HCT116 (cell line): ENCODE measurements around the gene FXYD4. TPM values are rescaled to one million over a fixed set of nuclear protein-coding genes. Genes with fewer than 3 reads are reported as not detected.

Experiments used
- ATAC-seq: fragments of 200-7000 bp; cut with Tn5 transposase; 2 replicates; pipeline ENCODE4 v1.9.1; 2020; ENCODE audit warnings: mild to moderate bottlenecking, moderate library complexity
- BruUV-seq: library from RNA; stranded (reverse); fragments of 400-500 nt; replicated peaks from 2 replicates; lab custom pipeline; 2021; lab: Mats Ljungman, UMichigan
- CTCF ChIA-PET: fragments of 300-600 bp; sonication (Branson Sonifier 250); formaldehyde crosslinking; loops from one replicate; lab custom pipeline; 2021; ENCODE audit warnings: antibody characterized with exemption; lab: Charles Lee
- POLR2A ChIA-PET: fragments of 300-600, 350-600 bp; sonication (Branson Sonifier 250); formaldehyde crosslinking; loops from one replicate; lab custom pipeline; 2021; ENCODE audit warnings: antibody characterized with exemption; lab: Charles Lee
- RAD21 ChIA-PET, 2 experiments: fragments of 300-600 bp; sonication (Branson Sonifier 250); formaldehyde crosslinking; loops; one replicate each; lab custom pipeline; 2023; ENCODE audit warnings: low total read pairs in 2 of 2; ENCODE audit not compliant: uncharacterized antibody in 2 of 2, unreplicated experiment in 2 of 2, low non-redundant PET in 1 of 2; lab: Charles Lee
- DNase-seq: peaks from one replicate; pipeline ENCODE4 v3.0.0-alpha.2; 2010; ENCODE audit warnings: low read depth, low spot score
- H2AFZ ChIP-seq: fragments of 200-600 bp; shearing (Covaris generic), sonication (generic); 2 replicates; pipeline ENCODE4 v1.6.1; 2017; ENCODE audit warnings: low read depth, mixed run types, mixed read lengths, antibody characterized with exemption, low read length; ENCODE audit not compliant: poor library complexity, severe bottlenecking
- H3K27ac ChIP-seq: 2 replicates; pipeline ENCODE4 v1.5.1; 2012; ENCODE audit warnings: low read depth, low read length
- H3K27me3 ChIP-seq: fragments of 200-600 bp; sonication (generic); 2 replicates; pipeline ENCODE4 v1.6.1; 2016; ENCODE audit warnings: mixed run types, low read length, mixed read lengths; ENCODE audit not compliant: insufficient read depth
- H3K36me3 ChIP-seq, 2 experiments: fragments of 200-500 bp in 1 of 2; fragments of 200-600 bp in 1 of 2; sonication (Bioruptor generic) in 1 of 2; sonication (generic) in 1 of 2; 2 replicates each; pipeline versions ENCODE4 v1.5.1 to v1.6.1; 2014 to 2016; ENCODE audit warnings: low read length in 2 of 2, inconsistent platforms in 1 of 2, mixed read lengths in 1 of 2, mixed run types in 1 of 2; ENCODE audit not compliant: insufficient read depth in 2 of 2, control insufficient read depth in 1 of 2
- H3K4me1 ChIP-seq, 2 experiments: fragments of 200-600 bp in 1 of 2; sonication (generic) in 1 of 2; 2 replicates each; pipeline versions ENCODE4 v1.5.1 to v1.6.1; 2012 to 2017; ENCODE audit warnings: low read length in 2 of 2, inconsistent platforms in 1 of 2, mild to moderate bottlenecking in 1 of 2, mixed read lengths in 1 of 2, mixed run types in 1 of 2, moderate library complexity in 1 of 2; ENCODE audit not compliant: insufficient read depth in 2 of 2, control insufficient read depth in 1 of 2
- H3K4me2 ChIP-seq: fragments of 200-600 bp; sonication (generic); 2 replicates; pipeline ENCODE4 v1.6.1; 2017; ENCODE audit warnings: mixed run types, low read length, mixed read lengths
- H3K4me3 ChIP-seq, 2 experiments: fragments of 200-600 bp in 1 of 2; sonication (generic) in 1 of 2; replicated peaks in 1 of 2; 2 replicates each; pipeline ENCODE4 v1.5.1; 2011 to 2016; ENCODE audit warnings: low read length in 2 of 2, control low read depth in 1 of 2, low read depth in 1 of 2, mild to moderate bottlenecking in 1 of 2, mixed read lengths in 1 of 2, mixed run types in 1 of 2
- H3K79me2 ChIP-seq: fragments of 200-600 bp; sonication (generic); 2 replicates; pipeline ENCODE4 v1.6.1; 2017; ENCODE audit warnings: mild to moderate bottlenecking, mixed run types, low read length, moderate library complexity, mixed read lengths; ENCODE audit not compliant: insufficient read depth
- H3K9ac ChIP-seq: fragments of 200-600 bp; sonication (generic); 2 replicates; pipeline ENCODE4 v1.6.1; 2016; ENCODE audit warnings: low read length, mixed read lengths
- H3K9me2 ChIP-seq: fragments of 200-600 bp; sonication (generic), shearing (Covaris generic); 2 replicates; pipeline ENCODE4 v1.6.1; 2017; ENCODE audit warnings: mixed run types, mild to moderate bottlenecking, moderate library complexity; ENCODE audit not compliant: insufficient read depth
- H3K9me3 ChIP-seq, 2 experiments: fragments of 200-500 bp in 1 of 2; fragments of 200-600 bp in 1 of 2; sonication (Bioruptor generic) in 1 of 2; sonication (generic) in 1 of 2; 2 replicates each; pipeline ENCODE4 v1.6.1; 2014 to 2017; ENCODE audit warnings: low read length in 2 of 2, mixed read lengths in 2 of 2, inconsistent platforms in 1 of 2, low read depth in 1 of 2, mild to moderate bottlenecking in 1 of 2, mixed run types in 1 of 2, moderate library complexity in 1 of 2; ENCODE audit not compliant: control insufficient read depth in 1 of 2, insufficient read depth in 1 of 2
- H4K20me1 ChIP-seq: fragments of 200-600 bp; sonication (generic), shearing (Covaris generic); 2 replicates; pipeline ENCODE4 v1.6.1; 2017; ENCODE audit warnings: mixed run types, mild to moderate bottlenecking, moderate library complexity; ENCODE audit not compliant: insufficient read depth
- CBX3 ChIP-seq: IDR thresholded peaks from 2 replicates; pipeline ENCODE4 v1.6.1; 2012; ENCODE audit warnings: low read depth
- CEBPB ChIP-seq: IDR thresholded peaks from 2 replicates; pipeline ENCODE4 v1.6.1; 2012; ENCODE audit warnings: low read depth
- EGR1 ChIP-seq: IDR thresholded peaks from 2 replicates; pipeline ENCODE4 v1.6.1; 2012; ENCODE audit warnings: low read depth
- EZH2 ChIP-seq: fragments of 200-600 bp; sonication (generic); IDR thresholded peaks from 2 replicates; pipeline ENCODE4 v1.6.1; 2017; ENCODE audit warnings: antibody characterized with exemption, mixed run types
- EZH2phosphoT487 ChIP-seq: fragments of 200-600 bp; IDR thresholded peaks from 2 replicates; pipeline ENCODE4 v1.6.1; 2018; ENCODE audit warnings: antibody characterized with exemption, borderline replicate concordance
- JUND ChIP-seq: IDR thresholded peaks from 2 replicates; pipeline ENCODE4 v1.6.1; 2012
- MAX ChIP-seq: IDR thresholded peaks from 2 replicates; pipeline ENCODE4 v1.6.1; 2012
- POLR2A ChIP-seq: IDR thresholded peaks from 2 replicates; pipeline ENCODE4 v1.7.0; 2011; ENCODE audit warnings: borderline replicate concordance; ENCODE audit not compliant: insufficient read depth, insufficient read length; ENCODE audit errors: extremely low read depth
- POLR2AphosphoS5 ChIP-seq: IDR thresholded peaks from 2 replicates; pipeline ENCODE4 v1.6.1; 2011; ENCODE audit warnings: mild to moderate bottlenecking, low read depth, low read length, moderate library complexity
- RAD21 ChIP-seq: IDR thresholded peaks from 2 replicates; pipeline ENCODE4 v1.6.1; 2012; ENCODE audit warnings: low read depth, mild to moderate bottlenecking
- REST ChIP-seq: IDR thresholded peaks from 2 replicates; pipeline ENCODE4 v1.6.1; 2012; ENCODE audit warnings: low read depth
- SIN3A ChIP-seq: IDR thresholded peaks from 2 replicates; pipeline ENCODE4 v1.6.1; 2012; ENCODE audit warnings: low read depth
- TCF7L2 ChIP-seq: IDR thresholded peaks from 2 replicates; pipeline ENCODE4 v1.7.0; 2011; ENCODE audit warnings: borderline replicate concordance, inconsistent platforms; ENCODE audit not compliant: insufficient read depth, insufficient read length; ENCODE audit errors: extremely low read depth
- YY1 ChIP-seq: IDR thresholded peaks from 2 replicates; pipeline ENCODE4 v1.6.1; 2011; ENCODE audit warnings: low read length, low read depth, moderate library complexity, mild to moderate bottlenecking; ENCODE audit not compliant: insufficient replicate concordance; ENCODE audit errors: extremely low read depth
- ZFX ChIP-seq: fragments of 450-650 bp; IDR thresholded peaks from 2 replicates; pipeline ENCODE4 v1.6.1; 2017
- intact Hi-C: fragments of 100-400 bp; cut with micrococcal nuclease; formaldehyde crosslinking; loops from 2 replicates; pipeline ENCODE4 v1.10.0; 2022
- total RNA-seq: library from RNA; stranded (reverse); gene quantifications from one replicate; pipeline ENCODE4 v1.2.1, GENCODE V29; 2021; ENCODE audit not compliant: unreplicated experiment
- TF ChIP-seq, protein P1 (sequence below): IDR thresholded peaks from 2 replicates; pipeline ENCODE4 v1.6.1; 2012

FXYD4 gene
- total RNA-seq, 1 experiment from 2014 or later = 0.71 TPM

GRCh38 chr10:43419997-43420368, 48.5 kb downstream of the FXYD4 start (continued):
- TF ChIP-seq REST = no peak
- TF ChIP-seq MAX = no peak
- TF ChIP-seq, protein P1, sequence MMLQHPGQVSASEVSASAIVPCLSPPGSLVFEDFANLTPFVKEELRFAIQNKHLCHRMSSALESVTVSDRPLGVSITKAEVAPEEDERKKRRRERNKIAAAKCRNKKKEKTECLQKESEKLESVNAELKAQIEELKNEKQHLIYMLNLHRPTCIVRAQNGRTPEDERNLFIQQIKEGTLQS = no peak
- TF ChIP-seq SIN3A = no peak
- TF ChIP-seq POLR2AphosphoS5 = no peak
- no peak for TF ChIP-seq CBX3
- TF ChIP-seq EZH2phosphoT487 = no peak
- TF ChIP-seq YY1 = no peak

GRCh38 chr10:43420369-43421200, 49.1 kb downstream of the FXYD4 start:
- intact Hi-C loops = no loop called here
- Histone ChIP-seq H3K9me2 (no peaks in the 10 kb centered on the region), H3K79me2 (no peaks in the 10 kb centered on the region), H3K9ac (peak overlapping the region; percentile 69), H3K4me2 (peak overlapping the region; percentile 76), H3K27me3 (no peaks in the 10 kb centered on the region), H3K4me1 (peaks cover 31 to 44% of the 10 kb centered on the region in 2 experiments), H3K36me3 (no peaks in the 10 kb centered on the region), H3K9me3 (no peaks in the 10 kb centered on the region), H4K20me1 (no peaks in the 10 kb centered on the region), H2AFZ (no peak overlapping the region), H3K4me3 (peak overlapping the region; percentile 41 to 55), H3K27ac (peak overlapping the region; percentile 90)
- ATAC-seq (peak; percentile 85), DNase-seq (no peak)
- TF ChIP-seq ZFX (peak; percentile 48; the same call in 1 of the 2 replicates), JUND (no peak), EZH2 (no peak), RAD21 (no peak), TCF7L2 (no peak), CEBPB (peak; percentile 78), POLR2A (peak; percentile 56), EGR1 (no peak), POLR2AphosphoS5 (peak; percentile 70), MAX (peak; percentile 76), CBX3 (0 out of 2 replicates have a peak, but pooled peaks have one; percentile 25)
- BruUV-seq = no TSS peak
- ChIA-PET POLR2A (interaction anchor here (1.2 kb wide), 1 partner anchor 15 kb away, joined by 4 read pairs; no protein-coding TSS in a partner anchor), CTCF (no interaction called here), RAD21 (no interaction called here)
